ENCODE measurements around the gene TMEM8B.

Gene TMEM8B

GRCh38 chr9:35903049-35903448 lies 74.0 kb downstream of the TMEM8B start:
- no peaks in the 10 kb centered on the region for H3K36me3 ChIP-seq (ENCODE audit: control insufficient read depth in 1 of 2, insufficient read depth in 2 of 2, low read length in 2 of 2)
- H3K79me2 ChIP-seq (ENCODE audit: control insufficient read depth, insufficient read depth, low read length, poor library complexity), result peaks cover 2% of the 10 kb centered on the region
- H3K9ac ChIP-seq (ENCODE audit: low read length), result no peak overlapping the region
- H3K27me3 ChIP-seq (ENCODE audit: insufficient read depth, low read length), result no peaks in the 10 kb centered on the region
- H3K23ac ChIP-seq (ENCODE audit: low read length), result no peak overlapping the region
- no peak overlapping the region for H2AK5ac ChIP-seq (ENCODE audit: low read length)
- WGBS (ENCODE audit: extremely low coverage, insufficient coverage, insufficient read length), result no CpG with 5 or more reads among the region's 3 CpGs
- no peak overlapping the region for H4K12ac ChIP-seq (ENCODE audit: low read depth, low read length)
- no peak overlapping the region for H3K4ac ChIP-seq (ENCODE audit: low read depth, low read length)
- H3K14ac ChIP-seq (ENCODE audit: low read length), result no peak overlapping the region
- no peak overlapping the region for H3K4me3 ChIP-seq (ENCODE audit: low read depth, low read length)
- no peak overlapping the region for H2BK120ac ChIP-seq (ENCODE audit: insufficient read depth, low read length, poor library complexity)
- no peak overlapping the region for H4K8ac ChIP-seq (ENCODE audit: low read depth, low read length)
- peaks cover 22 to 31% of the 10 kb centered on the region in 2 experiments for H3K4me1 ChIP-seq (ENCODE audit: control insufficient read depth in 1 of 2, insufficient read depth in 2 of 2, low read length in 2 of 2)
- peak; percentile 75 to 91 for DNase-seq
- H2BK5ac ChIP-seq (ENCODE audit: low read depth, low read length, poor library complexity), result no peak overlapping the region
- H4K91ac ChIP-seq (ENCODE audit: low read depth, low read length), result no peak overlapping the region
- H3K9me3 ChIP-seq (ENCODE audit: insufficient read depth, low read depth, low read length), result no peaks in the 10 kb centered on the region
- no peak overlapping the region for H3K4me2 ChIP-seq (ENCODE audit: low read length)
- no peak overlapping the region for H3K18ac ChIP-seq (ENCODE audit: low read length)
- no peak overlapping the region for H2AFZ ChIP-seq (ENCODE audit: insufficient read depth, low read length, poor library complexity)
- no peak overlapping the region for H3K27ac ChIP-seq (ENCODE audit: low read depth, low read length)
- H3K79me1 ChIP-seq (ENCODE audit: low read length), result peaks cover 8% of the 10 kb centered on the region
- H2BK12ac ChIP-seq (ENCODE audit: low read length), result no peak overlapping the region

DNA sequence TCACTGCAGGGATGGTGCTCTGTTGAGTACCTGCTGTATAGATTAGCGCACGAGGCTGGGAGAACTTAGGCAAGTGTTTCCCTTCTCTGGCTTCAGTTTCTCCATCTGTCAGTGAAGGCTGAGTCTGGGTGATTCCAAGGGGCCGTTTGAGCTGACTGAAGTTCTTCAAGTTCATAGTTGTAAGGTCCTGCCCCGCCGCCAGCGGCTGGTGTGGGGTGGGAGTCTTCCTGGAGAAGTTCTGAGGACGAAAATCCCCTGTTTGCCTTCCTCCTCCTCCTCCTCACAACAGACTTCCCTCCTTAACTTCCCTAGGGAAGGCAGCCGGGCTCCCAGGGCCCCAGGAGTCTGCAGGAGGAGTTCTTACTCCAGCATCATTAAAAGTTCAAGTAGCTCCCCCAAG lies 75.3 kb downstream of the TMEM8B start:
- Histone ChIP-seq H3K27ac (ENCODE audit: low read depth, low read length) (no peak overlapping the region), H3K18ac (ENCODE audit: low read length) (no peak overlapping the region), H2AK5ac (ENCODE audit: low read length) (no peak overlapping the region), H3K27me3 (ENCODE audit: insufficient read depth, low read length) (no peaks in the 10 kb centered on the region), H3K9me3 (ENCODE audit: insufficient read depth, low read depth, low read length) (no peaks in the 10 kb centered on the region), H4K8ac (ENCODE audit: low read depth, low read length) (no peak overlapping the region), H2BK12ac (ENCODE audit: low read length) (no peak overlapping the region), H3K36me3 (ENCODE audit: control insufficient read depth in 1 of 2, insufficient read depth in 2 of 2, low read length in 2 of 2) (no peaks in the 10 kb centered on the region), H3K4ac (ENCODE audit: low read depth, low read length) (no peak overlapping the region), H4K12ac (ENCODE audit: low read depth, low read length) (no peak overlapping the region), H3K79me1 (ENCODE audit: low read length) (peaks cover 20% of the 10 kb centered on the region), H4K91ac (ENCODE audit: low read depth, low read length) (no peak overlapping the region), H3K4me2 (ENCODE audit: low read length) (no peak overlapping the region), H2BK5ac (ENCODE audit: low read depth, low read length, poor library complexity) (no peak overlapping the region), H3K4me1 (ENCODE audit: control insufficient read depth in 1 of 2, insufficient read depth in 2 of 2, low read length in 2 of 2) (peaks cover 34 to 44% of the 10 kb centered on the region in 2 experiments), H3K79me2 (ENCODE audit: control insufficient read depth, insufficient read depth, low read length, poor library complexity) (peaks cover 2% of the 10 kb centered on the region), H3K4me3 (ENCODE audit: low read depth, low read length) (no peak overlapping the region), H2AFZ (ENCODE audit: insufficient read depth, low read length, poor library complexity) (no peak overlapping the region), H3K23ac (ENCODE audit: low read length) (no peak overlapping the region), H3K9ac (ENCODE audit: low read length) (no peak overlapping the region), H3K14ac (ENCODE audit: low read length) (no peak overlapping the region), H2BK120ac (ENCODE audit: insufficient read depth, low read length, poor library complexity) (no peak overlapping the region)
- WGBS (ENCODE audit: extremely low coverage, insufficient coverage, insufficient read length), result no CpG with 5 or more reads among the region's 8 CpGs
- DNase-seq, result no peak

GRCh38 chr9:35905051-35905781 lies 76.2 kb downstream of the TMEM8B start:
- H3K9ac ChIP-seq (ENCODE audit: low read length), result no peak overlapping the region
- peak overlapping the region; percentile 23 for H2AFZ ChIP-seq (ENCODE audit: insufficient read depth, low read length, poor library complexity)
- no peak overlapping the region for H4K91ac ChIP-seq (ENCODE audit: low read depth, low read length)
- H3K23ac ChIP-seq (ENCODE audit: low read length), result no peak overlapping the region
- no peak overlapping the region for H2BK120ac ChIP-seq (ENCODE audit: insufficient read depth, low read length, poor library complexity)
- H2BK12ac ChIP-seq (ENCODE audit: low read length), result no peak overlapping the region
- DNase-seq, result peak; percentile 36 to 64
- no peak overlapping the region for H4K12ac ChIP-seq (ENCODE audit: low read depth, low read length)
- H3K27me3 ChIP-seq (ENCODE audit: insufficient read depth, low read length), result no peaks in the 10 kb centered on the region
- no peak overlapping the region for H2BK5ac ChIP-seq (ENCODE audit: low read depth, low read length, poor library complexity)
- peaks cover 3% of the 10 kb centered on the region for H3K79me2 ChIP-seq (ENCODE audit: control insufficient read depth, insufficient read depth, low read length, poor library complexity)
- H3K4me3 ChIP-seq (ENCODE audit: low read depth, low read length), result no peak overlapping the region
- H3K4me1 ChIP-seq (ENCODE audit: control insufficient read depth in 1 of 2, insufficient read depth in 2 of 2, low read length in 2 of 2), result peaks cover 42 to 50% of the 10 kb centered on the region in 2 experiments
- peaks cover 23% of the 10 kb centered on the region for H3K79me1 ChIP-seq (ENCODE audit: low read length)
- H3K4ac ChIP-seq (ENCODE audit: low read depth, low read length), result no peak overlapping the region
- no peak overlapping the region for H3K4me2 ChIP-seq (ENCODE audit: low read length)
- no peaks in the 10 kb centered on the region for H3K9me3 ChIP-seq (ENCODE audit: insufficient read depth, low read depth, low read length)
- no peak overlapping the region for H4K8ac ChIP-seq (ENCODE audit: low read depth, low read length)
- H3K36me3 ChIP-seq (ENCODE audit: control insufficient read depth in 1 of 2, insufficient read depth in 2 of 2, low read length in 2 of 2), result no peaks in the 10 kb centered on the region
- no peak overlapping the region for H3K27ac ChIP-seq (ENCODE audit: low read depth, low read length)
- H2AK5ac ChIP-seq (ENCODE audit: low read length), result no peak overlapping the region
- no CpG with 5 or more reads among the region's 8 CpGs for WGBS (ENCODE audit: extremely low coverage, insufficient coverage, insufficient read length)
- H3K18ac ChIP-seq (ENCODE audit: low read length), result no peak overlapping the region
- H3K14ac ChIP-seq (ENCODE audit: low read length), result no peak overlapping the region

DNA sequence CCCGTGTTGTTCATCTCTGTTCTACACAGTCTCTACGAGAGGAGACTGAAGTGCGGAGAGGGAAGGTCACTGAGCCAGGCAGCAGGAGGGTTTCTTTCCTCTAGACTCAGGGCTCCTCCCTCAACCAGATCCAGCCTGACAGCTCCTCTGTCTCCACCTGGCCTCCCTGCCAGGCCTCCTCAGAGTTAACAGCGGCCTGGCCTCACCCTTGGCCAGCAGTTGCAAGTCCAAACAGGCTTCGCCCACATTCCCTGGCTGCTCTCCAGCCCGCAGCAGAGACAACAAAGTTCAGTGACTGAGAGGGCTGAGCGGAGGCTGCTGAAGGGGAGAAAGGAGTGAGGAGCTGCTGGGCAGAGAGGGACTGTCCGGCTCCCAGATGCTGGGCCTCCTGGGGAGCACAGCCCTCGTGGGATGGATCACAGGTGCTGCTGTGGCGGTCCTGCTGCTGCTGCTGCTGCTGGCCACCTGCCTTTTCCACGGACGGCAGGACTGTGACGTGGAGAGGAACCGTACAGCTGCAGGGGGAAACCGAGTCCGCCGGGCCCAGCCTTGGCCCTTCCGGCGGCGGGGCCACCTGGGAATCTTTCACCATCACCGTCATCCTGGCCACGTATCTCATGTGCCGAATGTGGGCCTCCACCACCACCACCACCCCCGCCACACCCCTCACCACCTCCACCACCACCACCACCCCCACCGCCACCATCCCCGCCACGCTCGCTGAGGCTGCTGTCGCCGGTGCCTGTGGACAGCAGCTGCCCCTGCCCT lies 77.1 kb downstream of the TMEM8B start, which contains the start of gene HRCT1:
TSS of gene HRCT1 (plus strand) at position 291 of the 768 bp plus-strand sequence. CDS start at position 377, 86 bp downstream.
- Histone ChIP-seq H3K36me3 (ENCODE audit: control insufficient read depth in 1 of 2, insufficient read depth in 2 of 2, low read length in 2 of 2) (no peaks in the 10 kb centered on the region), H3K18ac (ENCODE audit: low read length) (no peak within 1 kb of the TSS), H2BK12ac (ENCODE audit: low read length) (peak within 1 kb of the TSS; percentile 39), H4K8ac (ENCODE audit: low read depth, low read length) (peak within 1 kb of the TSS; percentile 8), H2BK120ac (ENCODE audit: insufficient read depth, low read length, poor library complexity) (peak within 1 kb of the TSS; percentile 36), H4K12ac (ENCODE audit: low read depth, low read length) (no peak within 1 kb of the TSS), H2BK5ac (ENCODE audit: low read depth, low read length, poor library complexity) (no peak within 1 kb of the TSS), H3K4me1 (ENCODE audit: control insufficient read depth in 1 of 2, insufficient read depth in 2 of 2, low read length in 2 of 2) (peaks cover 42 to 56% of the 10 kb centered on the region in 2 experiments), H3K27ac (ENCODE audit: low read depth, low read length) (no peak within 1 kb of the TSS), H3K79me2 (ENCODE audit: control insufficient read depth, insufficient read depth, low read length, poor library complexity) (peaks cover 3% of the 10 kb centered on the region), H3K4me2 (ENCODE audit: low read length) (no peak within 1 kb of the TSS), H2AK5ac (ENCODE audit: low read length) (peak within 1 kb of the TSS; percentile 37), H3K9me3 (ENCODE audit: insufficient read depth, low read depth, low read length) (no peaks in the 10 kb centered on the region), H3K79me1 (ENCODE audit: low read length) (peaks cover 23% of the 10 kb centered on the region), H4K91ac (ENCODE audit: low read depth, low read length) (peak within 1 kb of the TSS; percentile 9), H2AFZ (ENCODE audit: insufficient read depth, low read length, poor library complexity) (peak within 1 kb of the TSS; percentile 23), H3K4ac (ENCODE audit: low read depth, low read length) (no peak within 1 kb of the TSS), H3K4me3 (ENCODE audit: low read depth, low read length) (no peak within 1 kb of the TSS), H3K27me3 (ENCODE audit: insufficient read depth, low read length) (no peaks in the 10 kb centered on the region), H3K23ac (ENCODE audit: low read length) (no peak within 1 kb of the TSS), H3K9ac (ENCODE audit: low read length) (no peak within 1 kb of the TSS), H3K14ac (ENCODE audit: low read length) (peak within 1 kb of the TSS; percentile 5)
- DNase-seq, result peak; percentile 91 to 95
- WGBS (ENCODE audit: extremely low coverage, insufficient coverage, insufficient read length), result no CpG with 5 or more reads among the region's 30 CpGs

All from trophoblast cell (in vitro differentiated cells and primary cell).